ENCODE measurements around the gene TMEM273.

Gene TMEM273

DNA sequence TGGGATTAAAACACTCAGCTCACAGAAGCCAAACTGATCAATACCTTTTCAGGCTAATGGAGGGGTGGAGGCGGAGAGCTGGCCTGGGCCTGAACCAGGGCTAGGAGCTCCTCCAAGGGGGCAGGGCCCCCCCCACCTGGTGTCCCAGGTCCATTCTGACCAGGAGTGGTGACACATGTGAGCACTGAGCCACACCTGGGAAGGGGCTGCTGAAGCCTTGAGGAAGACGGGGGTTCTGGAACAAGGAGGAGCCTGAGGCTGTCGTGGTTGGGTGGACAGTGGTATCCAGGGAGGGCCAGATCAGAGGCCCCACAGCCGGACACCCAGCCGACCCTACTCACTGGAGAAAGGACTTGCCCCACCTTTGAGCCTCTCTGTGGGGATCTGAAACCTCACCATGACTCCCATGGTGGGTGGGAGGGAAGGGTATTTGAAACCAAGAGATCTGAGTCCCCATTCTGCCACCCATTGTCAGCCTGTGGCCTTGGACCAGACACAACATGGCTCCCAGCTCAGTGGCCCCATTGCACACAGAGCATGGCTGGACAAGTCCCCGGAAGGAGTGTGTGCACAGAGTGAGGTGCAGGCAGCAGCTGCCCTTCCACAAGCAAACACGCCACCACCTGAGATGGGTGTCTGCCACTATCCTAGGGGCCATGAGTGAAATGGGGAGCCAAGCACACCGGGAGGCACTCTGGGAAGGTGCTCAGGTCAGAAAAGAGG, 12.4 kb downstream of the TMEM273 start:
- no peak for DNase-seq (ENCODE audit: low read depth)

DNA sequence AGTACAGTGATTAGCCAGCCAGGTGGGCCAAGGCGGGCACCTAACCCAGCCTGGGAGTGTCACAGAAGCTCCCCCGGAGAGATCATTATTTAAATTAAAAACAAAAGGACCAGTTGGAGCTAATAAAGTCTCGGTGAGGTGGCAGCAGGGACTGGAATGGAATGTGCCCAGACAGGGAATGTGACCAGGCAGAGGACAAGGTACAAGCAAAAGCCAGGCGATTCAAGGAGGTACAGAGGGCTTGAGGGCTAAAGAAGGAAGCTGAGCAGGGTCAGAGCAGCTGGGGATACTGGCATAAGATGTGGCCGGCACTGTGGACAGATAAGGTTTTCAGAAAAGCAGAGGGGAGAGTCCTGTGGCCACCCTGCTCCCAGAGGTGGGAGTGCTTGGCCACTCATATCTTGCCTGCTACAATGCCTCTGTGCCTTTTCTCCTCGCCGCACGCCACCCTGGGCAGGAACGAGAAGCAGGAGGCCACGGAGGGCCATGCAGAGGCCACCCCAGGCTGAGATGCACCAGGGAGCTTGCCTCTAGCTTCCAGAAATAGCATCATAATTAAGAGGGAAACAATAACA, 13.2 kb downstream of the TMEM273 start:
- no peak for DNase-seq (ENCODE audit: low read depth)

- no peak for DNase-seq (ENCODE audit: low read depth)
These were observed 13.8 kb downstream of the TMEM273 start for GRCh38 chr10:49174261-49174925.

DNA sequence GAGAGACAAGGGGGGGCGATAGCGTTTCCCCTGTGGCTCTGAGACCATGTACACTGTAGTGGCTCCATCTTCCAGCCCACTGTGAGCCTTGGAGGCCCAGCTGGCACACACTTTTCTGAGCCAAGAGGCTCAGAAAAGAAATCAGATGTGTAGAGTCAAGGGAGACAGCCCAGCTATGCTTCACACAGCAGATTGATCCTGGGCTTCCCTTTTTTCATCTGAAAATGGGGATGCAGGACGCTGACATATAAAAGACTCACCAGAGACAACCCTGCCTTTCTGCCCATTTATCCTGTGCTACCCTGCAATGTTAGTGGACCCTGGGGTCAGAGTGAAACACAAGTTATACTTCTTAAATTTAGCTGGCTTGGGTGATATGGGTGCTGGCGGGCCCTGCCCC, 14.3 kb downstream of the TMEM273 start:
- DNase-seq (ENCODE audit: low read depth): no peak

- no peak for DNase-seq (ENCODE audit: low read depth)
These were observed 14.9 kb downstream of the TMEM273 start for GRCh38 chr10:49173201-49173772.

GRCh38 chr10:49172777-49173132, 15.4 kb downstream of the TMEM273 start:
- no peak for DNase-seq (ENCODE audit: low read depth)

- DNase-seq (ENCODE audit: low read depth): no peak
These were observed 16.0 kb downstream of the TMEM273 start for GRCh38 chr10:49172061-49172776.

DNA sequence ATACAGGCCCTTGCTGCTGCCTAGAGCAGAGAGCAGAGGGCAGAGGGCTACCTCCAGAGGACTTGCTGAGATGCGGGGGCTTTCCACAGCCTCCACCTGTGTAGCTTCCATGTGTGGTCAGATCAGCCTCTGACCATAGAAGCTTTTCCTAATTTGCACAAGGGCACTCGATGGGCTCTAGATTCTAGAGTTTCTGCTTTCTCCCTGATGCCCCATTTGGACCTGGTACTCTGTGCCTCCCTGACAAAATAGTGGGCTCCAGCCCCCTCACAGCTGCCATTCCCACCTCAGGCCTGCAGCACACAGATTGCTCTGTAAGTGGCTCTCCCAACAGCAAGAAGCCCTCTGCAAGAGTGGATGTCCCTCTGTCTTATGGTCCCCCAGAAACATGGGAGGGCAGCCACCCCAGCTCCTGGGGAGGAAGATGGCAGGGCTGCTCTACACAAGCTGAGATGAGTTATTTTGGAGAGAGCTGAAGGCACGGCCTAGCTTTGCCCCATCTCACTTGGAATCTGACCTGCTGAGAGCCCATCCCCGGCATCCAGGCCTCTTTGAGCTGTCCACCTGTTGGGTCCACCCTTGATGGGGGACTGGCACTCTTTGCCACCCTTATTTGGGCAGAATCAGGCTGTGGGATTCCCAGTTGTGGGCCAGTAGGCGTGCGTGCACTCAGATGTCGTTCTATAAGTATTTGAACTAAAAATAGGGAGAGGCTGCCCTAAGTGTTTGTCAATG, 16.7 kb downstream of the TMEM273 start:
- DNase-seq (ENCODE audit: low read depth): no peak

- no peak for DNase-seq (ENCODE audit: low read depth)
These were observed 17.4 kb downstream of the TMEM273 start for GRCh38 chr10:49170632-49171325.

DNA sequence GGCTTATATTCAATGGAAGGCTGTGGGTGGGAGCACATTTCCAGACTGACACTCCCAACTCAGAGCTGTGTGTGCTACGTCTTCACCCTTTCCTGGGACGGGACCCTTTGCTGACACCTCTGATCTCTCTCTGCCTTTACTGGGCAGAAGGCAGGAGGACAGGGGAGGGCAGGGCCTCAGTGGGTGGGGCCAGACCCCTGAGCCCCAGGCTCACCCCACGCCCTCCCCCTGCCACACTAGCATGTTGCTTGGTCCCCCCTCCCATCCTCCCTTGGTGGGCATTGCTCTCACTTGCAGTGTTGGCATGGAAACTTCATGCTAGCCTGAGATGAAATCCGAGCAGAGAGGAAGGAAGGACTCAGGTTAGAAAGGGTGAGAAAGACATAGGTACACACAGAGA, 18.4 kb downstream of the TMEM273 start:
- DNase-seq (ENCODE audit: low read depth): no peak

DNA sequence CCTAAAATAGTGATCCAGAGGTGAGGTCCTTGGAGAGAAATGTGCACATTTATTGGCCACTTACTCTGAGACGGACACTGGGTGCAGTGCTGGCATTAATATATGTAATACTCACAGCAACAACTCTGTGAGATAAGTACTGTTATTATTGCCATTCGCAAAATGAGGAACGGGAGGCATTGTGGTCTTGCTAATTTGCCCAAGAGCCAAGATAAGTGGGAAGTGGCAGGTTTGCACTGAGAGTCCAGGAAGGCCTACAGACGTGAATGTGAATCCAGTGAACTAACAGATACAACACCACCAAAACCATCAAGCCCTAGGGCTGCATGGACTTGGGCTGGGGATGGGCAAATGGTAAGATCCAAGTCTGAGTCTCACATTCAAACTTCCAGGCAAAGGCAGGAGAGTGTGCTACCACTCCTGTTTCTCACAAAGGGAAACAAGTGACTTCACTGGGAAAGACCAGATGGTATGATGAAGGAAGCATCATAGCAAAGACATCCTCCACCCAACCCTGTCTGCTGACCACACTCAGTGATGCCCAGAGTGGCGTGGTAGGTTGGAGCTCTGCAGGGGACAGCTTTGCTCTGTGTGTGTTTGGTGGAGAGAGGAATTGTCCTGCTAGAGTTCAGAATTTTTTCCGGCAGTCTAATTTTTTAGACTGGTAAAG, 19.2 kb downstream of the TMEM273 start:
- DNase-seq (ENCODE audit: low read depth): peak; percentile 48

DNA sequence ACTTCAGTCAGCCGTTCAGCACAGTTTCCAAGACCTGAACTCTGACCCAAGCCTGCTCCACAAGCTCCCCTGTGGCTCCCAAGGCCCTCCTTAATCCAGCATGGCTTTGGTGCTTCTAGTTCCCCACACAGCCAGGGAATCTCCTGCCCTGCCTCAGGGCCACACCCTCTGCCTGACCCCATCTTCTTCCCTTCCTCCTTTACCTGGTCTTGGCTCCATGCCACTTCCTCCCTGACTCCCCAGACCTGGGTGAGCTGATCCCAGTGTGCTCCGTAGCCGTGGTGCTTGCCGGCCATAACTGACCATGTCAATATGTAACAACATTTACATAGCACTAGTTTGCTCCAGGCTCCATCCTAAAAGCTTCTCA, 20.0 kb downstream of the TMEM273 start:
- DNase-seq (ENCODE audit: low read depth): no peak

- DNase-seq (ENCODE audit: low read depth): no peak
These were observed 20.6 kb downstream of the TMEM273 start for GRCh38 chr10:49167425-49168170.

- no peak for DNase-seq (ENCODE audit: low read depth)
These were observed 21.4 kb downstream of the TMEM273 start for GRCh38 chr10:49166484-49167400.

GRCh38 chr10:49165821-49166483, 22.2 kb downstream of the TMEM273 start:
- no peak for DNase-seq (ENCODE audit: low read depth)

- no peak for DNase-seq (ENCODE audit: low read depth)
These were observed 22.9 kb downstream of the TMEM273 start for GRCh38 chr10:49165259-49165658.

DNA sequence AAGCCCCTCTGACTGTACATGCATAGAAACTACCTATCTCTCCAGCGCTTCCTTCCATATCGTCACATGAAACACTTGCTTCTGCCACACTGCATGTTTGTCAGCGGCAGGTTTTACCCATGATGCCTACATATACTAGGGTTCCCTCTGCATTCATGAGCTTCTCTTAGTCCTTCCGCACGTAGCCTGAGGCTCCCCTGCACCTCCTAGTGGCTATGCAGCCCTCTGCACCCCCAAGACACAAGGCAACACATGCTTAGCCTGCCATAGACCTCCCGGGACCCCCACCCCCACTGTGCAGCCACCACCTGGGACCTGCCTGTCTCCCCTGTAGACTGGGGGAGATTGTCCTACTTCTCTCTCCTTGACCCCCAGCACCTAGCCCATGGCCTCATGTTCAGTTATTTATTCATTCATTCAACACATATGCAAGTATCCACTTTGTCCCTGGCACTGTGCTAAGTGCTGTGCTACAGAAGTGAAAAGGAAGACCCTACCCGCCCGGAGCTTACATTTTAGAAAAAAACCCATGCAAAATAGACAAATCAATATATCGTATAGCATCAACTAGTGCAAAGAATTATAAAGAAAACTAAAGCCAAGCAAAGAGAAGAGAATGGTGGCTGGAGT, 23.5 kb downstream of the TMEM273 start:
- DNase-seq (ENCODE audit: low read depth): peak; percentile 39

DNA sequence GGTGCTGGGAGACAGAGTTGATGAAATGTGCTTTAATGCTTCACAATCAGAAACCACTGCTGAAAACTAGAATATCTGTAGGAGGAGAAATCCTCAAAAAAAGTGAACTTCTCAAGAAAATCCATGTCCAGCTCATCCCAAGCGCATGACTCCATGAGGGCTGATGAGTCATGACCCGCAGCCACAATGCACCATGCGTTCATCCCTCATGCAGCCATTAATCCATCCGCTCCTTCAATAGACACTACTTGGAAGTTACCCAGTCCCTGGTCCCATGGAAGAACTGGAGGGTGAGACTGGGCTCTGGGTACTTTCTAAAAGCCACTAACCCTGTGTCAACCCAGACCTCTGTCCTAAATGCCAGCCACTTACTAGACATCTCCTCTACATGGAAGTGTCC, 24.4 kb downstream of the TMEM273 start:
- DNase-seq (ENCODE audit: low read depth): peak; percentile 86
